SJCRH30 (cell line): Measurements from ENCODE around the gene SSH2. TPM values are rescaled to one million over a fixed set of nuclear protein-coding genes. Genes with fewer than 3 reads are reported as not detected.
"Not testable (repeated sequence)": the region's sequence is repeated elsewhere in the genome, so short reads cannot be mapped to it uniquely, and the experiment has no call there.

Experiments used
- DNase-seq, 2 experiments: peaks; one replicate each; pipeline ENCODE4 v3.0.0-alpha.2; 2015 to 2020
- H3K27ac ChIP-seq: fragments of 250-450 bp; sonication (Bioruptor Pico); 2 replicates; pipeline ENCODE4 v1.5.1; 2020; ENCODE audit warnings: mild to moderate bottlenecking, moderate library complexity
- H3K27me3 ChIP-seq: fragments of 250-450 bp; sonication (Bioruptor Pico); 2 replicates; pipeline ENCODE4 v1.5.1; 2020; ENCODE audit warnings: mild to moderate bottlenecking, moderate library complexity
- H3K36me3 ChIP-seq: fragments of 250-450 bp; sonication (Bioruptor Pico); 2 replicates; pipeline ENCODE4 v1.5.1; 2020; ENCODE audit warnings: mild to moderate bottlenecking, moderate library complexity
- H3K4me1 ChIP-seq: fragments of 250-450 bp; sonication (Bioruptor Pico); 2 replicates; pipeline ENCODE4 v1.5.1; 2020; ENCODE audit warnings: mild to moderate bottlenecking, moderate library complexity
- H3K4me3 ChIP-seq: fragments of 250-450 bp; sonication (Bioruptor Pico); 2 replicates; pipeline ENCODE4 v1.5.1; 2020; ENCODE audit warnings: mild to moderate bottlenecking, moderate library complexity
- H3K9me3 ChIP-seq: fragments of 250-450 bp; sonication (Bioruptor Pico); replicated peaks from 2 replicates; pipeline ENCODE4 v1.5.1; 2020; ENCODE audit warnings: mild to moderate bottlenecking, moderate library complexity
- total RNA-seq: library from RNA; depleted of rRNA; stranded (reverse); fragments of >200 nt; shearing (Covaris generic); gene quantifications from 2 replicates; pipeline ENCODE4 v1.2.3, GENCODE V29; 2014

Gene SSH2
- total RNA-seq, 1 experiment from 2014 or later, result 34.8 TPM

- no peak for DNase-seq
- H3K9me3 ChIP-seq, result no peaks in the 10 kb centered on the region
Measured at GRCh38 chr17:29874931-29875596, 55.0 kb downstream of the SSH2 start.

GRCh38 chr17:29874358-29874757 lies 55.7 kb downstream of the SSH2 start:
- H3K27ac ChIP-seq, H3K9me3 ChIP-seq, DNase-seq, H3K4me3 ChIP-seq, H3K36me3 ChIP-seq, H3K27me3 ChIP-seq: not testable (repeated sequence)
- peaks cover 31% of the 10 kb centered on the region for H3K4me1 ChIP-seq

More at GRCh38 chr17:29874931-29875596, 55.0 kb downstream of the SSH2 start:
- peaks cover 24% of the 10 kb centered on the region for H3K4me1 ChIP-seq
- H3K4me3 ChIP-seq, result no peak overlapping the region
- H3K27ac ChIP-seq, result no peak overlapping the region
- no peaks in the 10 kb centered on the region for H3K36me3 ChIP-seq
- H3K27me3 ChIP-seq, result no peaks in the 10 kb centered on the region

- H3K9me3 ChIP-seq, result no peaks in the 10 kb centered on the region
- H3K27ac ChIP-seq, result no peak overlapping the region
- H3K27me3 ChIP-seq, result no peaks in the 10 kb centered on the region
- peaks cover 38% of the 10 kb centered on the region for H3K4me1 ChIP-seq
- no peaks in the 10 kb centered on the region for H3K36me3 ChIP-seq
- no peak for DNase-seq
- H3K4me3 ChIP-seq, result no peak overlapping the region
Measured at GRCh38 chr17:29873476-29873875, 56.6 kb downstream of the SSH2 start.

GRCh38 chr17:29870836-29871465 lies 59.1 kb downstream of the SSH2 start:
- DNase-seq, result peak; percentile 88 to 95

GRCh38 chr17:29867643-29868181 lies 62.3 kb downstream of the SSH2 start:
- H3K27ac ChIP-seq, result no peak overlapping the region
- peaks cover 53% of the 10 kb centered on the region for H3K4me1 ChIP-seq
- no peaks in the 10 kb centered on the region for H3K9me3 ChIP-seq
- no peak for DNase-seq
- H3K36me3 ChIP-seq, result no peaks in the 10 kb centered on the region
- no peaks in the 10 kb centered on the region for H3K27me3 ChIP-seq
- H3K4me3 ChIP-seq, result no peak overlapping the region

More at GRCh38 chr17:29870836-29871465, 59.1 kb downstream of the SSH2 start:
- H3K27ac ChIP-seq, result peak overlapping the region; percentile 99
- H3K4me3 ChIP-seq, result peak overlapping the region; percentile 6
- no peaks in the 10 kb centered on the region for H3K9me3 ChIP-seq
- no peaks in the 10 kb centered on the region for H3K27me3 ChIP-seq
- no peaks in the 10 kb centered on the region for H3K36me3 ChIP-seq
- peaks cover 53% of the 10 kb centered on the region for H3K4me1 ChIP-seq

GRCh38 chr17:29866746-29867404 lies 63.2 kb downstream of the SSH2 start:
- Histone ChIP-seq H3K4me1 (peaks cover 44% of the 10 kb centered on the region), H3K9me3 (no peaks in the 10 kb centered on the region), H3K4me3 (no peak overlapping the region), H3K27ac (no peak overlapping the region), H3K27me3 (no peaks in the 10 kb centered on the region), H3K36me3 (no peaks in the 10 kb centered on the region)
- DNase-seq, result no peak

- Histone ChIP-seq H3K4me3 (no peak overlapping the region), H3K9me3 (no peaks in the 10 kb centered on the region), H3K4me1 (peaks cover 24% of the 10 kb centered on the region), H3K27me3 (no peaks in the 10 kb centered on the region), H3K27ac (no peak overlapping the region), H3K36me3 (no peaks in the 10 kb centered on the region)
- DNase-seq, result no peak
Measured at GRCh38 chr17:29864615-29865014, 65.4 kb downstream of the SSH2 start.

- not testable (repeated sequence) for DNase-seq, H3K36me3 ChIP-seq, H3K27ac ChIP-seq, H3K27me3 ChIP-seq, H3K9me3 ChIP-seq, H3K4me3 ChIP-seq
- peaks cover 19% of the 10 kb centered on the region for H3K4me1 ChIP-seq
Measured at GRCh38 chr17:29864123-29864522, 65.9 kb downstream of the SSH2 start.

- H3K27me3 ChIP-seq, result no peaks in the 10 kb centered on the region
- DNase-seq, result no peak
- no peaks in the 10 kb centered on the region for H3K36me3 ChIP-seq
- no peak overlapping the region for H3K27ac ChIP-seq
- peaks cover 10% of the 10 kb centered on the region; the same call in 1 of the 2 replicates for H3K9me3 ChIP-seq
- H3K4me1 ChIP-seq, result peaks cover 12% of the 10 kb centered on the region
- H3K4me3 ChIP-seq, result no peak overlapping the region
Measured at GRCh38 chr17:29862951-29863350, 67.1 kb downstream of the SSH2 start.

- H3K27ac ChIP-seq, result no peak overlapping the region
- no peak for DNase-seq
- H3K36me3 ChIP-seq, result no peaks in the 10 kb centered on the region
- no peak overlapping the region for H3K4me3 ChIP-seq
- H3K9me3 ChIP-seq, result peaks cover 10% of the 10 kb centered on the region; the same call in 1 of the 2 replicates
- peaks cover 4% of the 10 kb centered on the region for H3K4me1 ChIP-seq
- no peaks in the 10 kb centered on the region for H3K27me3 ChIP-seq
Measured at GRCh38 chr17:29862127-29862526, 67.9 kb downstream of the SSH2 start.

GRCh38 chr17:29859445-29859844 lies 70.6 kb downstream of the SSH2 start:
- H3K9me3 ChIP-seq, H3K4me3 ChIP-seq, H3K4me1 ChIP-seq, DNase-seq, H3K27ac ChIP-seq, H3K36me3 ChIP-seq, H3K27me3 ChIP-seq: not testable (repeated sequence)

- no peak for DNase-seq
- no peaks in the 10 kb centered on the region; the same call in 1 of the 2 replicates for H3K36me3 ChIP-seq
- no peaks in the 10 kb centered on the region for H3K4me1 ChIP-seq
- H3K9me3 ChIP-seq, result peaks cover 10% of the 10 kb centered on the region; the same call in 1 of the 2 replicates
- no peak overlapping the region for H3K27ac ChIP-seq
- H3K4me3 ChIP-seq, result no peak overlapping the region
- no peaks in the 10 kb centered on the region for H3K27me3 ChIP-seq
Measured at GRCh38 chr17:29857823-29858222, 72.2 kb downstream of the SSH2 start.

- not testable (repeated sequence) for H3K36me3 ChIP-seq, H3K4me3 ChIP-seq, H3K27ac ChIP-seq, DNase-seq, H3K4me1 ChIP-seq, H3K27me3 ChIP-seq, H3K9me3 ChIP-seq
Measured at GRCh38 chr17:29857105-29857504, 72.9 kb downstream of the SSH2 start.

GRCh38 chr17:29855686-29856085 lies 74.3 kb downstream of the SSH2 start:
- DNase-seq, result no peak
- H3K4me3 ChIP-seq, result no peak overlapping the region
- H3K27ac ChIP-seq, result no peak overlapping the region
- no peaks in the 10 kb centered on the region for H3K27me3 ChIP-seq
- H3K36me3 ChIP-seq, result no peaks in the 10 kb centered on the region; the same call in 1 of the 2 replicates
- H3K4me1 ChIP-seq, result no peaks in the 10 kb centered on the region
- H3K9me3 ChIP-seq, result peaks cover 10% of the 10 kb centered on the region; the same call in 1 of the 2 replicates

GRCh38 chr17:29848737-29849136 lies 81.3 kb downstream of the SSH2 start:
- no peak for DNase-seq
- Histone ChIP-seq H3K27me3 (no peaks in the 10 kb centered on the region), H3K36me3 (no peaks in the 10 kb centered on the region), H3K4me3 (no peak overlapping the region), H3K4me1 (peaks cover 16% of the 10 kb centered on the region), H3K27ac (no peak overlapping the region), H3K9me3 (no peaks in the 10 kb centered on the region)
